Raji (cell line): ENCODE measurements around the gene CD226.

Source experiments
- POLR2A ChIP-seq: IDR thresholded peaks from 2 replicates; pipeline ENCODE4 v1.6.1; 2011; ENCODE audit warnings: low read depth, low read length, control low read depth; ENCODE audit not compliant: insufficient read depth

The CD226 gene

DNA sequence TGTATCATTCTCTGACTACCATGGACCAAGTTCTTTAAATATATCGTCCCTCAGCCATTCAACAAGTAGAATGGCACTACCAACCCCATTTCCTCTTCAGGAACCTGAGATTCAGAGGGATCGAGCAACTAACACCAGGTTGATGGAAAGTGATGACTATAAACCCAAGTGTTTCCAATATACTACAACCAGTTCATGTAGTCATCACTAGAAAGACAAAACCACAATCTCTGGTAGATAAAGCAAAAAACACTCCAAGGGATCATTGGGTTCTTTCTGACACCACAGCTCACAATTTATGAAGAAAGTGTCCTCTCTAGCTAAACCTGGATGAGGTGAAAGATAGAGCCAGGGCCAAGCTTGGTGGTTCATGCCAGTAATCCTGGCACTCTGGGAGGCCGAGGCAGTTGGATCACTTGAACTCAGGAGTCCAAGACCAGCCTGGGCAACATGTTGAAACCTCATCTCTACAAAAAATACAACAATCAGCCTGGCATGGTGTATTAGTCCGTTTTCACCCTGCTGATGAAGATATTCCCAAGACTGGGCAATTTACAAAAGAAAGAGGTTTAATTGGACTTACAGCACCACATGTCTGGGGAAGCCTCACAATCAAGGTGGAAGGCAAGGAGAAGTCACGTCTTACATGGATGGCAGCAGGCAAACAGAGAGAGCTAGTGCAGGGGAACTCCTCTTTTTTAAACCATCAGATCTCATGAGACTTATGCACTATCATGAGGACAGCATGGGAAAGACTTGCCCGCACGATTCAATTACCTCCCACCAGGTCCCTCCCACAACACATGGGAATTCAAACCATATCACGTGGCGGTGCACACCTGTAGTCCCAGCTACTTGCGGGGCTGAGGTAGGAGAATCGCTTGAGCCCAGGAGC lies 2.2 kb downstream of the CD226 start:
- no peak for TF ChIP-seq POLR2A

DNA sequence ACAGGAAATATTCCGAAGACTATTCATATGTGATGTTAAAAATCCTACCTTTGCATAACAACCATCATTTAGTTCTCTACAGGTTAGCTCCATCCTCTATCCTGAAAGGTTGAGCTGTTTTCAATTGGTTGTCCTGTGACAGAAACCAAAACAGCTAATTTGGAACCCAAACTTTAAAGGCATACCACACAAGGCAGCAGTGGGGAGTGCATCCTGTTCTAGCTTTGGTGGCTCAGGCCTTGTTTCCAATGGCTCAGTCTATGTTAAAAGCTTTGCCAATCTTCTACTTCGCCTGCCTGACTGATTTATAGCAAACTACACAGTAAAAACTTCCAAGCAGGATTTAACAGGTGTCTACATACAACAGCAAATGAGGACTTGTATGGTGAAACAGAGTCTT lies 3.2 kb downstream of the CD226 start:
- TF ChIP-seq POLR2A = no peak

DNA sequence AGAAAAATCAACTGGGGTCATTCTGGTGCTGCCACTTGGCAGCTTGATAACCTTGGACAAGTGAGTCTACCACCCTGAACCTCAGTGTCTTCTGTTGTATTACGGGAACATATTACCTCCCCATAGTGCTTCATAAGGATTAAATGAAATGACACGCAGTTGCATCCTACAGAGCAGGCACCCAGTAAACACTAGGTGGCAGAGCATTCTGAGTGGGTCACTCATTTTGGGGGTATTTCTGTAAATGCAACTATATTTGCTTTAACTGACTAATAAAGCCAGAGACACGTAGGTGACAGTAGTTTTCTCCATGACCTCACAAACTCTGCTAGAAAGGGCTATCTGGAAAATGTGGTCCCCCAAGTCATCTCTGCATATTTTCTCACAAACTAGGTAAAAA lies 4.7 kb downstream of the CD226 start:
- TF ChIP-seq POLR2A = no peak

DNA sequence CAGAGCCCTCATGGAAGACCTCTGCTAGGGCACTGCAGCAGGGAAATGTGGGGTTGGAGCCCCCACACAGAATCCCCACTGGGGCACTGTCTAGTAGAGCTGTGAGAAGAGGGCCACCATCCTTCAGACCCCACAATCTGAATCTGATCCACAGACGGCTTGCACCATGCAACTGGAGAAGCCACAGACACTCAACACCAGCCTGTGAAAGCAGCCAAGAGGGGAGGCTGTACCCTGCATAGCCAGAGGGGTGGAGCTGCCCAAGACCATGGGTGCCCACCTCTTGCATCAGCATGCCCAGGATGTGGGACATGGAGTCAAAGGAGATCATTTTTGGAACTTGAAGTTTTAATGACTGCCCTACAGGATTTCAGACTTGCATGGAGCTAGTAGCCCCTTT lies 6.5 kb downstream of the CD226 start:
- no peak for TF ChIP-seq POLR2A

DNA sequence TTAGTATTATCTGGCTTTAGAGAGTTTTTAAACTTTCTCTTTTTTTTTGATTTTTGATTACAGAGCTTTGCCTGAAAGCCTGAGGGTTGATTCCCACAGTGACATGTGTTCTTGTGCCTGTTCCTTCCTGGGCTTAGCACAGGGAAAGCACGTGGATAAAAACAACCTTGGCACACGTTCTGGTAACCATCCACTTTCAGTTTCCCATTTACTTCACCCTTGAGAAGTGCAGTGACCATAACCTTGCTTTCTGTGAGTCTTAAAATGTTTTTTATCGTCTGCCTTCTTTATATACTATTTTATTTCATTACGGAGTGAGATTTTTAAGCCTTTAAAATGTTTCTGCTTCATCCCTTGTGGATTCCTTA lies 11.5 kb downstream of the CD226 start:
- TF ChIP-seq POLR2A = no peak

DNA sequence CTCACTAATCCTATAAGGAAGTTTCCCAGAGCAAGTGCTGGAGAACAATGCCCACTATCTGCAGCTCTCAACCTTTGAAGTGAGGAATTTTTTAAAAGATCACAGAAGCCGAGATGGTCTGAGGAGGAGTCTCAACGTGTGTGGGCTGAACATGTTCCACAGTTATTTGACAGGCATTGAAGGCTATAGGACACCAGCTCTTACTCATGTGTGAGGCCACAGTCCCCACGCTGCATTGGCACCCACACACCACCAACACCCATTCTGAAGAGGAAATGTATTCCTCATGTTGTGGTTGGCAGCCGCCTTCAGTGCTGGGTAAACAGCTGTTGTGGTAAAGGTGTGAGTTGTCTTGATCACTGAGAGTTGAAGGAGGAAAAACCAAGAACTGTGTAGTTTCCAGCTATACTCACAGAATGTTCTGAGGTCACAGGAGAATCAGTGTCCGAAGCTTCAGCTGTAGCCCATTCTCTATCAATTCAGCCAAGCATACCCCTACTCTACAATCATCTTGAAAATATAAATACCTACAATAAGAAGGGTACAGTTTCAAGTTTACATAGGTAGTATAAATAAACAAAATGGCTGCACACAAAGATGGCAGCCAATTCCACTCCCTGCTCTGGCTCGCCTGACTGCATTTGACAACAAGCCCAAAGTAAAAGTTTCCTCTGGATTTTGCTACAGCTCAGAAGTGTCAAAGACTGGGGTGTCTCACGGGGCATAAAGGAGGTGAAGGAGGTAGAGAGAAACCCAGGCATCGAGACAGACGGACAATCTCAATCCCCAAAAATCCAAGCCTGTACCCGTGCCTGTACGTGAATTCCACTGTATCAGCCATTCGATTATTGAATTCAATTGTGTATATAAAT lies 12.1 kb downstream of the CD226 start:
- TF ChIP-seq POLR2A = no peak

DNA sequence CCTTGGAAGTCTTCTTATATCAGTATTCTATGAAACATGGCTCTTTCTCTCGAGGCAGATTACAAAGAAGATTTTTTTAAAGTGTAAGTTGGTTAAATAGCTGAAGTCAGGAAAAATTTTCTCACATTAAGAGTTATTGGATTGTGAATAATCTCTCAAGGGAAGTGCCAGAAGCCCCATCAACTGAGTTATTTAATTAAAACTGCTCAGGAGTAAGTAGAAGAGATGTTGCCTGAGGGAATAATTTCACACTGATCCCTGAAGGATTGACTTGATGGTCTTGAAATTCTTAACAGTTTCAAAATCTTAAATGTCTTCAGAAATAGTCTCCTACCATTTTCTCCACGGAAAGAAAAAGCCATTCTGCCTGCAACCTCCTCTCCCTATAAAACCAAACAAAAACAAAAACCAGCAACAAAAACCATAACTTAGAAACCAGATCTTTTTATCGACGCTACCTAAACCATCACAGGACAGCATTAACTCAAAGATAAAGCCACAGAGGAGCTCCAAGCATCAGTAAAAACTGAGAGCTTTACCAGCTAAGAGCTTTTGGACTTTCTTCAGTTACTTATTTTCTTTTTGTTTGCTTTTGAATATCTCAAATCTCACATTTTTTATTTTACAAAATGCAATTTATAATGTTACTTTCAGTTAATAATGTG lies 12.9 kb downstream of the CD226 start:
- TF ChIP-seq POLR2A = no peak

DNA sequence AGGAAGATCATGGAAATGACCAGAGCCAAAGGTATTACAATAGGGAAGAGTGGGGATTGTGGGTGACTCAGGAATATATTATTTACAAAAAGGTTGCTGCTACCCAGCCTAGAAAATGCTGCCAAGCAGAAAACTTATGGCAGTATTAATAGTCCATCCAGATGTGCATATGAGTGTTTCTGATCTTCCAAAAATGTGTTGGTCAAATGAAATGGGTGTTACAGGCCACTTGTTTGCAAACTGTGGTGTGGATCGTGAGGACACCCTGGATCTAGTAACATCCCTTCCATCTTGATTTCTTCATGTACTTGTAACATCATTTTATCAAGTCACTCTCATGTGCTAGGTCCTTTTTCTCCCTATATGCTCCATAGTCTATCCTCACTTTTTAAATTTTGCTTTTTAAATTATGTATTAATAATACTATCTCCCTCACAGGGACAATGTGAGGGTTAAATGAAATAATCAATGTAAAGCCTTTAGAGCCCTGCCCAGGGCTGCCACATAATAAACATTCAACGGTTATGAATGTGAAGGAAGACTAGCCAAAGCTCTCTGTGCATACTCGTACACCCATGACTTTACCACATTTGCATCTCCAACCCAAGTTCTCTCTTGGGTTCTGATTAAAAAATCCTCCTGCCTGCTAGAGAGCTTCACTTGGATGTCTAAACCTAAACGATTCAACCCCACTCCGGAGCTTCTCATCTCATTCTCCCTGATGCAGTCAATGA lies 18.5 kb downstream of the CD226 start:
- no peak for TF ChIP-seq POLR2A

DNA sequence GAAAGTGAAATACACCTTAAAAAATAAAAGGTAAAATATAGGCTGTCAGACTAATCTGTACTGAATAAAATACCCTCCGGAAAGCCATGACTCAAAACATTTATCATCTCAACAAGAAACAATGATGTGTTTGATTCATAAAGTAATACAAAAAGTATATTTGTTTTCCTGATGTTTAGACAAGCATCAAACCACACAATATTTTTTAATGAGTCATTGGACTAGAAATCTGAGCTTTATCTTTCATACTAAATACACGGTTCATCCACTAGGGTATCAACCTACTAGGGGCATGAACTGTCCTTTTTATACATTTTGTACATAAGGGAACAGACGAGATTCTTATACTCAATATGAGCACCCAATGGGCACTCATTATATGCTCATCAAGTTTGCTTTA lies 31.3 kb downstream of the CD226 start:
- TF ChIP-seq POLR2A = no peak

DNA sequence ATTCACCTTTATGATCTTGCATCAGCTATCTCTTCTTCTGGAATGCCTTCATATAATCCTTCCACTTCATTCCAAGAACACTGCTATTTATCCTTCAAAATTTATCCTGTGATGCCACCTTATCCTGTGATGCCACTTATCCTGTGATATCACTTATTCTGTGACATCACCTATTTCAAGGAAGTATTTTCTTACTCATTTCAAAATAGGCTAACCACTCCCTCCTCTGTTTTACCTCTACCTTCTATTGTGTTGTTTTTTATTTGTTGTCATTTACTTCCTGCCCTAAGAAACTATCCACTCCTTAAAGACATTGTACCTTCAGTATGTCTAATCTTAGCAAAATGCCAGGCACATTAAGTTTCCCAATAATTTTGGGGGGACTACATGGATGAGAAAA lies 38.8 kb downstream of the CD226 start:
- TF ChIP-seq POLR2A = no peak

DNA sequence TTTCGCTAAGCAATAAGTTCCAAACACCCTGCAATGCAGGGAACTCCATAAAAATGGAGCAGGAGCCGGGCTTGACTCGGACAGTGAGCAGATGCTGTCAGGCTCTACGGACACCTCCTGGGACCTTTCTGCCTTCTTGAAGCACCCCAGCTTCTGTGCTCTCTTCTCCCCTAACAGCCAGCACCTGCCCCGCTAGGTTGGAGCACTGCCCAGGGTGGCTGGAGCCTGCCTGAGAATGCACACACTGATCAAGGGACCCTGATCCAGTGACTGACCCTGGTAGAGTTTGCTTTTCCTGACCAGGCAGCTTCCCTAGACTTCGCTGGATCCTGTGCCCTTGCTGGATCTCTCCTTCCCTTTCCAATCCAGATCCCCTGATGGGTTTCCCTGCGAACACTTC lies 40.9 kb downstream of the CD226 start:
- no peak for TF ChIP-seq POLR2A

DNA sequence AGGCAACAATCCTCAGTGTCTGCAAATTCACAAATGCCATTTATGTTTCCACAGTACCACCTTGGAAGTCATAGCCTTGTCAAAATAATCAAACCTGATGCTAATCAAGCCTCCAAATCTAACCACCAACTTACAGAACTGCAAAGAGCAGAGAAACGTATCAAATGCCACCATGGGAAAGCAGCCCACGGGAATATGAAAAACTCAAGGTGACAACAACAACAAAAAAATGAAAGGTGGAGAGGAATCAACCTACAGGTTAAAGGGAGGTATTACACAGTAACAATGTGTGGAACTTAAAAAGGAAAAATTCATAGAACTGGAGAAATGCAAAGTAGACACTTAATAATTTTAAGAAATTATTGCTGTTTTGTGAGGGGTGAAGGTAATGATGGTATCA lies 46.7 kb downstream of the CD226 start:
- no peak for TF ChIP-seq POLR2A

DNA sequence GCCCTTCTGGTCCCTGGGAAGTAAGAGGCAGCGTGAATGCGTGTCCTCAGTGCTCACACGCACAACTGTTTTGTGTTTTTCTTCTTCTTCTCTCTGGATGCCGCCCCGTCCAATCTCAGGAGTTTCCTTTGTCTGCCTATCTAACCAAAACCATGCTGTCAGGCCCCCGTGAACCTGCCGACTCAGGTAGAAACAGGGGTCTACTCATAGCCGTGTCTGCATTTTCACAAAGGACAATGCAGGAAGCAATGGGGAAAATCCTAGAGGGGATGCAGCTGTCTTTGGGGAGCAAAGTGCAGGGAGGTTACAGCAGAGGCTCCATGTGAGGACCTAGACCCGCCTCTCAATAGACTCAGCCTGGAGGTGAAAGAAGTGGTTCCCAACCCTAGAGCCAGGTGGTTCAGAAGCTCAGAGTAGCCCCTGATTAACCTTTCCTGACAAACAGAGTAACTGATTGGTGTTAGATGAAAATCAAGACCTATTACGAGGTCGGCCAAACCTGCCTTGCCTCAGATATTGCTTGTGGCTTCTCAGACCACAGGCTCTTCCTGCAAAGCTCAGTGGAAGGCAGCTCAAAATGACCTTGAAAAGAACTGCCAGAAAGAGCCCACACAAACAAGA lies 49.3 kb downstream of the CD226 start:
- no peak for TF ChIP-seq POLR2A

DNA sequence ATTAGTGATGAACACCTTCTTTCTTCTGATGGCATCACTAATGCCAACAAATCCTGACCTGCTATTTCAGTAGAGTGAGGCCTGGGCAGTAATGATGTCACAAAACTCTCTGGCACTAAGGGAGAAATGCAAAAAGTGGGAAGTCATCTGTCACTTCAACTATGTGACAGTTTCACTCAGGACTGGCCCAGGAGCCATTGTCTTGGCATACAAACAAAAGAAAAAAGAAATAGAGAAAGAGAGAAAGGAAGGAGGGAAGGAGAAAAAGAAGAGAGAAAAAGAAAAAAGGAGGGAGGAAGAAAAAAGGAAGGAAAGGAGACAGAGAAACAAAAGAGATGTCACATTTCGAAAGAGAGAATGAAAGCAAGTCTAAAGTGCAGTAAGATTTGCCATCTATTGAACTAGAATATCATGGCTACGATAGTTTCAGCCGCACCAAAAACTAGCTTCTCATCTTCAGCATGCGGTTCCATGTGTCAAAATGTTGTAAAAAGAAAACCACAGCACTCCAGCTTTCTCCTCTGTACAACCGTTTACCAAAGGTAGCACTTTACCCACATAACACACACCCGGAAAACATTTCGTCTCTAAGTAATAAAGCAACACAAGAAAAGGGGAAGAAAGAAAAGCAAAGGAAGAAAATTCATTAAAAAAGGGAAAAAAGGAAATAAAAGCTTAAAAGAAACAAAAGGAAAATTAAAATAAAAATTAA lies 50.1 kb downstream of the CD226 start:
- no peak for TF ChIP-seq POLR2A
